AG09309 (cell line): ENCODE measurements around the gene PHLDB2.
A peak's percentile ranks its signal among the peaks of the same experiment; 100 is the strongest.
"Not testable (repeated sequence)": the region's sequence is repeated elsewhere in the genome, so short reads cannot be mapped to it uniquely, and the experiment has no call there.

Experiments
- DNase-seq: peaks from one replicate; pipeline ENCODE4 v3.0.0-alpha.2; 2010; ENCODE audit warnings: low read depth
- H3K4me3 ChIP-seq: 2 replicates; pipeline ENCODE4 v1.5.1; 2011; ENCODE audit warnings: mild to moderate bottlenecking, low read depth, low read length, moderate library complexity; ENCODE audit not compliant: control insufficient read depth
- TF ChIP-seq, protein P1 (sequence below): IDR thresholded peaks from 2 replicates; pipeline ENCODE4 v1.5.1; 2011; ENCODE audit warnings: mild to moderate bottlenecking, low read depth, low read length, inconsistent platforms; ENCODE audit not compliant: insufficient read depth, control insufficient read depth; ENCODE audit errors: missing control alignments

Gene PHLDB2

DNA sequence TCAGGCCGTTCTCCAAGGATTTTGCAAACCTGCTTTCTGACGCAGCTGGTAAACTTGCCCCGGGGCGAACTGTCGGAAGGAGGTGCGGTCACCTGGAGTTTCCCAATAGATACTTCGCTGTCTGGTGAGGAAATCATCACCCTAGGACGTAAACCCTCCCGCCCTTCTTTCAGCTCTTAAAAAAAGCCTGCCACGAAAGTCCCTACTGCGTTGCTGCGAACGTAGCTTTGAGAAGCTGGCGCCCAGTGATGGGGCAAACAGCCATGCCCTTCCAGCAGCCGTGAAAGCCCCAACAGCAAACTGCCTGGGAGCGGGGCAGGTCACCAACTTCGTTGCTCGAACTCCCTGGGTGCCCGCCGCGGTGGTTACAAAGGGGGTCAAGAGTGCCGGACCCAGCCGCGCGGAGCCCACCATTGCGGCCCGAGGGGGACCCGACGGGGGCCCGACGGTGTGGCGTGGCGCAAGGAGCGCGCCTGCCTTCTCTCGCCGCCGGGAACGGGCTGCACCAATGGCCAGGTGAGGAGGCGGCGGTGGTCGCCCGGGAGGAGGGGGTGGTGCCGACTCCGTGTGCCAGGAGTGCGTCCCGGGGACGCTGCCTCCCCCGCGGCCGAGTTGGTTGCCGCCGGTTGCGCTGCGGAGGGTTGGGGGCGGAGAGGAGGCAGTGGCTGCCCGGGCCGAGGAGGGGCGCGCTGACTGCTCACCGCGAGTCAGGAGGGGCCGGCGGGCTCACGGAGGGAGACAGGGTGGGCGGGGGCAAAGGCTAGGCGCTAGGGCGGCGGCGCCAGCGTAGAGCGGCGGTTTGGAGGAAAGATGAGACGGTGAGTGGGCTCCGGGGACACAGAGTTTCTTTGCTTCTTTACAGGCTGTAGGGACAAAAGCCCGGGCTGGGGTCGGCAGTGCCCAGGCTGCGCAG is at the start of gene PHLDB2:
Gene PHLDB2 (plus strand): TSS at position 205 of the 913 bp plus-strand sequence. CDS start 24,813 bp downstream, outside the sequence.
- peak; percentile 69 for DNase-seq
- TF ChIP-seq, protein P1, sequence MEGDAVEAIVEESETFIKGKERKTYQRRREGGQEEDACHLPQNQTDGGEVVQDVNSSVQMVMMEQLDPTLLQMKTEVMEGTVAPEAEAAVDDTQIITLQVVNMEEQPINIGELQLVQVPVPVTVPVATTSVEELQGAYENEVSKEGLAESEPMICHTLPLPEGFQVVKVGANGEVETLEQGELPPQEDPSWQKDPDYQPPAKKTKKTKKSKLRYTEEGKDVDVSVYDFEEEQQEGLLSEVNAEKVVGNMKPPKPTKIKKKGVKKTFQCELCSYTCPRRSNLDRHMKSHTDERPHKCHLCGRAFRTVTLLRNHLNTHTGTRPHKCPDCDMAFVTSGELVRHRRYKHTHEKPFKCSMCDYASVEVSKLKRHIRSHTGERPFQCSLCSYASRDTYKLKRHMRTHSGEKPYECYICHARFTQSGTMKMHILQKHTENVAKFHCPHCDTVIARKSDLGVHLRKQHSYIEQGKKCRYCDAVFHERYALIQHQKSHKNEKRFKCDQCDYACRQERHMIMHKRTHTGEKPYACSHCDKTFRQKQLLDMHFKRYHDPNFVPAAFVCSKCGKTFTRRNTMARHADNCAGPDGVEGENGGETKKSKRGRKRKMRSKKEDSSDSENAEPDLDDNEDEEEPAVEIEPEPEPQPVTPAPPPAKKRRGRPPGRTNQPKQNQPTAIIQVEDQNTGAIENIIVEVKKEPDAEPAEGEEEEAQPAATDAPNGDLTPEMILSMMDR: no peak
- H3K4me3 ChIP-seq: peak within 1 kb of the TSS; percentile 87

DNA sequence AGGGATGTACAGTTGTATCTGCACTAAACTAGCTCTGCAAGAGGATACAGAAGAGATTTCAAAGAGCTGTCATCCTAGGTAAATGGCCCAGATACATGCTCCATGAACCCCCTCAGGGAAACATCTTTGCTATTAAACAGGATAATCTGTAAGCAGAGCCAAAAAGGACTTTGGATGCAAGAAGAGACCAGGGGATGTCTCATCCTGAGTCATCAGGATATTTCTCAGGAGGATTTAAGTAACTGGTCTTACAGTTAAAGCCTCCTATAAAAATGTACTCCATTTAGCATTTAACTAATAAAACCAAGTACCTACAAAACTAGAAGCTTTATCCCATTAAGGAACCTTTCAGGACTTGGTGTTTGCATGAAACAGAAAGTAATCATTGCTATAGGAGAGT is 48.2 kb upstream of the PHLDB2 start:
- TF ChIP-seq, protein P1: no peak
- no peak overlapping the region for H3K4me3 ChIP-seq
- peak; percentile 84 for DNase-seq

DNA sequence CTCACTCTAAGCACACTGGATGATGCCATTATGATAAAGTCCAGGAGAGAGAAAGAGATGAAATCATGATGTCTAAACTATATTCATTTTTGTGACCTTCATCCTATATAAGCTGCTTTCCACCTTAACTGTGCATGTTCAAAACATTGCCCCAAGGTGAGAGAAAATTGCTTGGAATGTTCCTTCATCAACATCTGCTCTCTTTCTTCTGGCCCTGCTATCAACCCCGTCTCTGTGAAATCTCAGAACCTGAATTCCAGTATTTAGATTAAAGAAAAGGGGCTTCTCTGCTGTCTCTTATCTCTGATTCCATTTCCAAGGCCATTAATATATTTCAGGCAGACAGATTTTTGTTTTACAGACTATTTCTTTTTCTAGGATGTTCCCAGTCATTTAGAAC is 47.3 kb upstream of the PHLDB2 start:
- TF ChIP-seq, protein P1: no peak
- no peak for DNase-seq
- H3K4me3 ChIP-seq: no peak overlapping the region

DNA sequence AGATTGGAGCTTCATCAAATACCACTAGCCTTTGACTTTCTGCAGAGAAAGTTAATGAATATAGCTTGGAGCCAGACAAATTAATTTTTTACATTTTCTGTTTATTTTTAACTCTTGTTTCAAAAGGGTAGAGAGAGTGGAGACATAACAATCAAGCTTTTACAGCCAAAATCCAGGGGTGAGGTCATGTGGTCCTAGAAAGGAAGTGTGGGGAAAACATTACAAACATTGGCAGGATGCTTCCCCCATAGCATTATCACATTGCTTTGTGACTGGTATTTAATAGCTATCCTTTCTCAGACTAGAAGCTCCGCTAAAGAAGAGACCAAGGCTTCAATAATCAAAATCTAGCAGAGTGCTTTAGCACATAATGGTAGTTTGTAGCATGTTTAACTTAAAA is 46.4 kb upstream of the PHLDB2 start:
- DNase-seq: no peak
- H3K4me3 ChIP-seq: no peak overlapping the region
- TF ChIP-seq, protein P1: no peak

DNA sequence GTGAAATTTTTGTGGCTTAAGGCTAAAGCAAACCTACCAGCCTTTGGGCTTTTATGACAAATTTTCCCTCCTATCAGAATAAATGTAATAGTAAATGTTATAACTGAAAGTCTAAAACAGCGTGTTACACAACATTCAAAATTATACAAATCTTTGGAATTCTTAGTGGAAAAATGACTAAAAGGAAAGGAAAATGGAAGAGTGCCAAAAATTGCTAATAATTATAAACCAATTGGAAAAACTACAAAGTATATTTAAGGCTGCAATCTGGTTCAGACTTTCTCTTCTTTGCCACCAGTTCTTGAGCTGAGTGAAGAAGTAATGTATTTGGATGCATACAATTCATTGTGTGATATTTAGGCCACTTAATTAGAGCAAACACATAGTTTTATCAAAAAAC is 45.6 kb upstream of the PHLDB2 start:
- TF ChIP-seq, protein P1: no peak
- DNase-seq: no peak
- H3K4me3 ChIP-seq: no peak overlapping the region

DNA sequence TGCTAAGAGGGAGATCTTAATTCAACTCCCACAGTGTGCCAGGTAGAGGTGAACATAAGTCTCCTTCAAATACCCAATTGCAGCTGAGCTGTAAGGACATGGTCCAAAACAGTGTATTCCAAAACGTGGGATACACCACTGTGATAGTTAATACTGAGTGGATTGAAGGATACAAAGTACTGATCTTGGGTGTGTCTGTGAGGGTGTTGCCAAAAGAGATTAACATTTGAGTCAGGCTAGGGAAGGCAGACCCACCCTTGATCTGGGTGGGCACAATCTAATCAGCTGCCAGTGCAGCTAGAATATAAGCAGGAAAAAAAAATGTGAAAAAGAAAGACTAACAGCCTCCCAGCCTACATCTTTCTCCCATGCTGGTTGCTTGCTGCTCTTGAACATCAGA is 45.1 kb upstream of the PHLDB2 start:
- no peak overlapping the region for H3K4me3 ChIP-seq
- TF ChIP-seq, protein P1: no peak
- DNase-seq: no peak

DNA sequence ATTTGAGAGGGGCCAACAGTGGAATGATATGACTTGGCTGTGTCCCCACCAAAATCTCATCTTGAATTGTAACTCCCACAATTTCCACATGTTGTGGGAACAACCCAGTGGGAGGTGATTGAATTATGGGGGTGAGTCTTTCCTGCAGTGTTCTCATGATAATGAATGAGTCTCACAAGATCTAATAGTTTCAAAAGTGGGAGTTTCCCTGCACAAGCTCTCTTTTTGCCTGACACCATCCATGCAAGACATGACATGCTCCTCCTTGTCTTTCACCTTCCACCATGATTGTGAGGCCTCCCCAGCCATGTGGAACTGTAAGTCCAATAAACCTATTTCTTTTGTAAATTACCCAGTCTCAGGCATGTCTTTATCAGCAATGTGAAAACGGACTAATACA is 42.3 kb upstream of the PHLDB2 start:
- not testable (repeated sequence) for H3K4me3 ChIP-seq, DNase-seq
